CD14-positive monocyte (primary cell): ENCODE results near the gene ZDHHC4. TPM values are rescaled to one million over a fixed set of nuclear protein-coding genes. Genes with fewer than 3 reads are reported as not detected.

ENCODE experiments used
- DNase-seq, 3 donors: peaks; one replicate each; pipeline ENCODE4 v3.0.0-alpha.2; 2011 to 2022
- H2AFZ ChIP-seq: 2 replicates; pipeline ENCODE4 v1.6.0; 2012; ENCODE audit warnings: mild to moderate bottlenecking, low read depth, low read length, inconsistent platforms; ENCODE audit not compliant: insufficient read depth, poor library complexity, severe bottlenecking
- H3K27ac ChIP-seq, 2 donors: 1 replicate in 1 of 2; 2 replicates in 1 of 2; pipeline ENCODE4 v1.5.1; 2012 to 2013; ENCODE audit warnings: low read length in 2 of 2, control low read depth in 1 of 2, inconsistent platforms in 1 of 2, low read depth in 1 of 2, mild to moderate bottlenecking in 1 of 2
- H3K27me3 ChIP-seq, 2 donors: one replicate each; pipeline versions ENCODE4 v1.6.0 to v1.6.1; 2011 to 2013; ENCODE audit warnings: low read length in 2 of 2; ENCODE audit not compliant: control insufficient read depth in 2 of 2, insufficient read depth in 2 of 2
- H3K36me3 ChIP-seq, 2 donors: replicated peaks in 1 of 2; 1 replicate in 1 of 2; 2 replicates in 1 of 2; pipeline versions ENCODE4 v1.5.1 to v1.6.1; 2012 to 2013; ENCODE audit warnings: low read length in 2 of 2, control low read depth in 1 of 2, inconsistent platforms in 1 of 2, mild to moderate bottlenecking in 1 of 2; ENCODE audit not compliant: insufficient read depth in 2 of 2, control insufficient read depth in 1 of 2
- H3K4me1 ChIP-seq, 2 donors: 1 replicate in 1 of 2; 2 replicates in 1 of 2; pipeline versions ENCODE4 v1.5.1 to v1.6.1; 2012 to 2013; ENCODE audit warnings: low read length in 2 of 2, control low read depth in 1 of 2, inconsistent platforms in 1 of 2, mild to moderate bottlenecking in 1 of 2, moderate library complexity in 1 of 2; ENCODE audit not compliant: insufficient read depth in 2 of 2, control insufficient read depth in 1 of 2
- H3K4me2 ChIP-seq: replicated peaks from 2 replicates; pipeline ENCODE3; 2012; ENCODE audit warnings: low read length, moderate library complexity, mild to moderate bottlenecking; ENCODE audit not compliant: poor library complexity, severe bottlenecking; ENCODE audit errors: extremely low read depth
- H3K4me3 ChIP-seq, 3 experiments: fragments of 200-600 bp in 1 of 3; sonication (generic) in 1 of 3; replicated peaks in 1 of 3; 1 replicate in 2 of 3; 2 replicates in 1 of 3; pipeline ENCODE4 v1.5.1; 2011 to 2013; ENCODE audit warnings: low read length in 3 of 3, mild to moderate bottlenecking in 3 of 3, control low read depth in 2 of 3, low read depth in 2 of 3, inconsistent platforms in 1 of 3, moderate library complexity in 1 of 3
- H3K79me2 ChIP-seq: 2 replicates; pipeline ENCODE4 v1.6.0; 2012; ENCODE audit warnings: mild to moderate bottlenecking, control low read depth, inconsistent platforms, low read length, moderate library complexity; ENCODE audit not compliant: insufficient read depth
- H3K9ac ChIP-seq: 2 replicates; pipeline ENCODE4 v1.6.0; 2017; ENCODE audit warnings: low read length, mild to moderate bottlenecking; ENCODE audit not compliant: insufficient read depth, poor library complexity, severe bottlenecking
- H3K9me3 ChIP-seq, 2 donors: replicated peaks in 1 of 2; 1 replicate in 1 of 2; 2 replicates in 1 of 2; pipeline versions ENCODE4 v1.5.1 to v1.6.1; 2012 to 2013; ENCODE audit warnings: low read length in 2 of 2, control low read depth in 1 of 2; ENCODE audit not compliant: control insufficient read depth in 1 of 2, insufficient read depth in 1 of 2
- H4K20me1 ChIP-seq: 2 replicates; pipeline ENCODE4 v1.6.0; 2012; ENCODE audit warnings: mild to moderate bottlenecking, low read length, control low read depth, moderate library complexity; ENCODE audit not compliant: insufficient read depth
- H3K27ac Mint-ChIP-seq, 7 donors: one replicate each; pipeline ENCODE4 v1.8.0; 2020; ENCODE audit warnings: mild to moderate bottlenecking in 7 of 7, mixed read lengths in 7 of 7, moderate library complexity in 6 of 7, inconsistent platforms in 2 of 7
- H3K27me3 Mint-ChIP-seq, 3 donors: one replicate each; pipeline ENCODE4 v1.8.0; 2021 to 2022; ENCODE audit warnings: low read depth in 3 of 3, mild to moderate bottlenecking in 3 of 3, mixed read lengths in 3 of 3, moderate library complexity in 3 of 3, inconsistent platforms in 1 of 3
- H3K36me3 Mint-ChIP-seq, 2 donors: one replicate each; pipeline ENCODE4 v1.8.0; 2020; ENCODE audit warnings: mixed read lengths in 2 of 2, inconsistent platforms in 1 of 2, mild to moderate bottlenecking in 1 of 2
- H3K4me1 Mint-ChIP-seq: one replicate; pipeline ENCODE4 v1.8.0; 2020; ENCODE audit warnings: mild to moderate bottlenecking, mixed read lengths
- H3K4me3 Mint-ChIP-seq, 2 donors: one replicate each; pipeline ENCODE4 v1.8.0; 2020; ENCODE audit warnings: mild to moderate bottlenecking in 2 of 2, mixed read lengths in 2 of 2, moderate library complexity in 1 of 2
- H3K9me3 Mint-ChIP-seq, 7 donors: one replicate each; pipeline ENCODE4 v1.8.0; 2020 to 2022; ENCODE audit warnings: mixed read lengths in 7 of 7, mild to moderate bottlenecking in 6 of 7, moderate library complexity in 6 of 7, inconsistent platforms in 2 of 7
- CTCF ChIP-seq: fragments of 200-600 bp; IDR thresholded peaks from one replicate; pipeline ENCODE4 v1.8.0; 2022; ENCODE audit warnings: antibody characterized with exemption, mild to moderate bottlenecking
- WGBS: methylation state at CpG from one replicate; pipeline ENCODE4 v1.1.5; 2013; ENCODE audit warnings: missing lambda C conversion rate; ENCODE audit not compliant: insufficient coverage; 5-methylcytosine and 5-hydroxymethylcytosine counted together
- intact Hi-C, 2 donors: fragments of 100-400 bp; cut with micrococcal nuclease; formaldehyde crosslinking; loops; one replicate each; pipeline versions ENCODE4 v1.15.0 to v1.15.1; 2023
- polyA plus RNA-seq, 3 donors: library from polyadenylated mRNA; depleted of rRNA in 1 of 3; unstranded in 2 of 3; stranded (reverse) in 1 of 3; fragments of 300-500 nt in 2 of 3; fragments of >200 nt in 1 of 3; fragmentation: Illumina TruSeq in 2 of 3; gene quantifications; 1 replicate in 2 of 3; 2 replicates in 1 of 3; pipeline ENCODE4 v1.2.3, GENCODE V29; 2012 to 2021

The ZDHHC4 gene
- polyA plus RNA-seq, 3 donors, result 30.3 to 55.6 (median 52.9) TPM

DNA sequence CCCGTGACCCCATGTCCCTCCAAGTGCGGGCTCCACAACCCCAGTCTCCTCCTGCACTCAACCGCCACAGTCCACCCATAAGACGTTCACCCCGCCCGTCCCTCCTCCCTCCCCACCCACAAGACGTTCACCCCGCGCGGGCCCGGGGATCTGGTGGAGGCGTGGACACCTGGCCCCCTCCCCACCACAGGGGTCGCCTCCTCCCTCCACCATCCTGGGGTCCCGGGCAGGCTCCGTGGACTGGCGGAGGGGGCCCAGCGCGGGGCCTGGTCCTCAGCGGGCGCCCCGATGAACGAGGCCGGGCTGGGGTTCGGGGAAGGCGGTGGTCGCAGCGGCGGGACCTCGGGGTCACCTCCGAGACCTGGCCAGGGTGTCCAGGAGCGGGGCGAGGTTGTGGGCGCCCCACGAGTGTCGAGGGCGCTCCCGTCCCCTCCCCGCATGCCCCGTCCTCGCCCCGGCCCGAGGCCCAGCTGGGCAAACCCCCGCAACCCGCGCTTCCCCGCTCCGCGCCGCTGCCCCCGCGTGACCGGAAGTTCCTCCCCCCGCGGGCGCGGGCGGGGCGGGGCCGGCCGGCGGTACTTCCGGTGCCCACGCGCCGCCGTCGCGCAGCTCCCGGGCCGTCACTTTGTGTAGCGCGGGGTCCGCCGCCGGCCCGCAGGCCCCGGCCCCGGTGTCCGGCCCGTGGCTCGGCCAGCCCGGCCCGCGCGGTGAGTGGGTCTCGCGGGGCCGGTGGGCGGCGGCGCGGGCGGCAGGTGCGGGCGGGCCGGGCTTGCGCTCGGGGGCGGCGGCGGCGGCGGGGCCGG is 59.7 kb downstream of the ZDHHC4 start, which contains the start of gene ZNF316:
Gene ZNF316 (plus strand): TSS at position 578 of the 803 bp plus-strand sequence. CDS start 5,092 bp downstream, outside the sequence.
- peaks cover 48 to 66% of the 10 kb centered on the region in 2 donors for H3K4me1 ChIP-seq
- peaks cover 15 to 23% (median 18%) of the 10 kb centered on the region in 7 donors for H3K9me3 Mint-ChIP-seq
- H4K20me1 ChIP-seq, result peaks cover 41% of the 10 kb centered on the region
- H3K4me1 Mint-ChIP-seq, result peaks cover 51% of the 10 kb centered on the region
- peaks cover 33 to 35% of the 10 kb centered on the region in 2 donors for H3K36me3 Mint-ChIP-seq
- under 1% methylated on average over 98 of the region's 104 CpGs for WGBS
- H3K4me2 ChIP-seq, result peak within 1 kb of the TSS; percentile 85
- H3K4me3 Mint-ChIP-seq, result peak within 1 kb of the TSS; percentile 84 to 94
- peaks cover 14 to 29% of the 10 kb centered on the region in 2 donors for H3K36me3 ChIP-seq
- H3K4me3 ChIP-seq, result peak within 1 kb of the TSS; percentile 55 to 75 (median 60)
- H3K9me3 ChIP-seq, result peaks cover 0 to 22% of the 10 kb centered on the region in 2 donors
- no peaks in the 10 kb centered on the region for H3K27me3 ChIP-seq
- peak; percentile 71 to 88 (median 77) for DNase-seq
- peak within 1 kb of the TSS; percentile 89 to 98 (median 94) for H3K27ac Mint-ChIP-seq
- H3K27me3 Mint-ChIP-seq, result peaks cover under 1 to 8% (median 3%) of the 10 kb centered on the region in 3 donors
- intact Hi-C loops, result loop anchor here in 1 of 2 donors (5.0 kb wide), 1 partner anchor 70 kb away; the partner anchor contains the start of gene ZNF12
- H3K79me2 ChIP-seq, result peaks cover 49% of the 10 kb centered on the region
- peak within 1 kb of the TSS; percentile 84 for H2AFZ ChIP-seq
- TF ChIP-seq CTCF, result no peak
- H3K9ac ChIP-seq, result peak within 1 kb of the TSS; percentile 96
- H3K27ac ChIP-seq, result peak within 1 kb of the TSS; percentile 86 to 98

DNA sequence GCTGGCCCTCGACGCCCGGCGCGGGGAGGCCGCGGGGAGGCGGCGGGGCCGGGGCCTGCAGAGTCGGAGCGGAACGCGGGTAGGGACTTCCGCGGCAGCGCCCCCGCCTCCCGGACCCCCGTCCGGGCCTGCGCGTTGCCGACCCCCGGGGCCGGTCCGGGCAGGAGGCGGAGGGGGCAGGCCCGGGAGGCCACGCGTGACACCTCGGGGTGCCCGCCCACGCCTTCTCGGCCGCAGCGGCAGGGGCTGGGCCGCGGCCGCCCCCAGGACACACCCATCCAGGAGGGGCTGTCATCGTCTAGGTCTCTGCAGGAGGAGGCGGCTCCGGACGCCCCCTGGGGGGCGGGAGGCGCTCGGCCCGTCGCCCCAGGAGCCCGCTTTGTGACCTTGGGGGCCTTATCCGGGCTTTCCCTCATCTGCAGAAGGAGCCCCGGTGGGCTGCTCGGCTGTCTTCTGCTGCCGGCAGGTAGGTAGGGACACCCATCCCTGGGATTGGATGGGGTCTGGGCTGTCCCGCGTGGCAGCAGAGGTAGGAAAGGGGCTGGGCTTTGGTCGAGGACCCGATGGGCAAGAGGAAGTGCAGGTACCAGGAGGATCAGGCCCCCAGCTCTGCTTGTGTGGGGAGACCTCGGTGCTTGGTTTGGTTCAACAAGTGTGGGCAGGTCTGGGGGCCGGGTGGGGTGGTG is 60.4 kb downstream of the ZDHHC4 start:
- Histone ChIP-seq H3K36me3 (peaks cover 22 to 37% of the 10 kb centered on the region in 2 donors), H3K27ac (peak overlapping the region in 1 of 2 donors; percentile 33), H3K4me3 (peak overlapping the region; percentile 55 to 75 (median 60)), H3K27me3 (no peaks in the 10 kb centered on the region), H3K4me2 (peak overlapping the region; percentile 85), H3K79me2 (peaks cover 49% of the 10 kb centered on the region), H4K20me1 (peaks cover 49% of the 10 kb centered on the region), H3K9me3 (peaks cover 0 to 22% of the 10 kb centered on the region in 2 donors), H3K4me1 (peaks cover 48 to 66% of the 10 kb centered on the region in 2 donors), H2AFZ (peak overlapping the region; percentile 61), H3K9ac (peak overlapping the region; percentile 96)
- peaks cover 40 to 42% of the 10 kb centered on the region in 2 donors for H3K36me3 Mint-ChIP-seq
- H3K27ac Mint-ChIP-seq, result peak overlapping the region; percentile 20 to 89 (median 74)
- H3K9me3 Mint-ChIP-seq, result peaks cover 14 to 23% (median 16%) of the 10 kb centered on the region in 7 donors
- H3K4me1 Mint-ChIP-seq, result peaks cover 51% of the 10 kb centered on the region
- peak; percentile 24 to 43 (median 29) for DNase-seq
- peak overlapping the region; percentile 84 to 94 for H3K4me3 Mint-ChIP-seq
- intact Hi-C loops, result loop anchor here in 1 of 2 donors (5.0 kb wide), 1 partner anchor 70 kb away; the partner anchor contains the start of gene ZNF12
- TF ChIP-seq CTCF, result peak; percentile 25
- under 1% methylated on average over 59 of the region's 60 CpGs for WGBS
- peaks cover 0 to 8% (median 3%) of the 10 kb centered on the region in 3 donors for H3K27me3 Mint-ChIP-seq
